IMR-90 (cell line): Measurements from ENCODE around the gene PC. TPM values are rescaled to one million over a fixed set of nuclear protein-coding genes. Genes with fewer than 3 reads are reported as not detected.
A peak's percentile ranks its signal among the peaks of the same experiment; 100 is the strongest.

Source experiments
- ATAC-seq: fragments of 200-7000 bp; cut with Tn5 transposase; 2 replicates; pipeline ENCODE4 v1.9.1; 2020; ENCODE audit warnings: low read depth, mild to moderate bottlenecking, moderate library complexity
- BruUV-seq: library from RNA; stranded (reverse); fragments of 400-500 nt; replicated peaks from 2 replicates; lab custom pipeline; 2021; lab: Mats Ljungman, UMichigan
- CTCF ChIA-PET: fragments of 300-600 bp; formaldehyde crosslinking; extraction: SDS; loops from one replicate; lab custom pipeline; 2021; ENCODE audit warnings: antibody characterized with exemption; lab: Yijun Ruan, JAX
- POLR2A ChIA-PET: fragments of 300-600 bp; sonication (Branson Sonifier 250); formaldehyde crosslinking; loops from one replicate; lab custom pipeline; 2022; ENCODE audit warnings: antibody characterized with exemption; ENCODE audit not compliant: unreplicated experiment; lab: Charles Lee
- DNase-seq: peaks from one replicate; pipeline ENCODE4 v3.0.0; 2013
- H2AFZ ChIP-seq: replicated peaks from 2 replicates; pipeline ENCODE3; 2013; ENCODE audit warnings: low read length, mild to moderate bottlenecking; ENCODE audit not compliant: poor library complexity
- H2AK5ac ChIP-seq: 2 replicates; pipeline ENCODE4 v1.6.1; 2013; ENCODE audit warnings: low read depth, low read length, inconsistent platforms
- H2AK9ac ChIP-seq: replicated peaks from 2 replicates; pipeline ENCODE3; 2013; ENCODE audit warnings: mild to moderate bottlenecking, low read depth, low read length, moderate library complexity; ENCODE audit not compliant: poor library complexity
- H2BK120ac ChIP-seq: 2 replicates; pipeline ENCODE4 v1.6.1; 2013; ENCODE audit warnings: low read depth, low read length, inconsistent platforms
- H2BK15ac ChIP-seq: 3 replicates; pipeline ENCODE4 v1.6.1; 2013; ENCODE audit warnings: low read depth, low read length, inconsistent platforms
- H2BK20ac ChIP-seq: 2 replicates; pipeline ENCODE4 v1.6.1; 2013; ENCODE audit warnings: low read depth, mild to moderate bottlenecking, inconsistent platforms, low read length, moderate library complexity
- H2BK5ac ChIP-seq: 2 replicates; pipeline ENCODE4 v1.6.1; 2013; ENCODE audit warnings: mild to moderate bottlenecking, low read depth, low read length, inconsistent platforms; ENCODE audit not compliant: poor library complexity, severe bottlenecking
- H3K14ac ChIP-seq: replicated peaks from 2 replicates; pipeline ENCODE4 v1.6.1; 2013; ENCODE audit warnings: low read depth, low read length, inconsistent platforms
- H3K18ac ChIP-seq: 2 replicates; pipeline ENCODE4 v1.6.1; 2013; ENCODE audit warnings: low read depth, low read length, control low read depth
- H3K23ac ChIP-seq: 2 replicates; pipeline ENCODE4 v1.6.1; 2013; ENCODE audit warnings: low read depth, low read length, inconsistent platforms
- H3K27ac ChIP-seq: 2 replicates; pipeline ENCODE4 v1.5.1; 2013; ENCODE audit warnings: mild to moderate bottlenecking, control low read depth, low read length; ENCODE audit not compliant: insufficient read depth
- H3K27me3 ChIP-seq: 2 replicates; pipeline ENCODE4 v1.6.1; 2013; ENCODE audit warnings: low read length; ENCODE audit not compliant: control insufficient read depth, insufficient read depth
- H3K36me3 ChIP-seq: 2 replicates; pipeline ENCODE4 v1.6.1; 2013; ENCODE audit warnings: low read length, mixed read lengths; ENCODE audit not compliant: control insufficient read depth, insufficient read depth
- H3K4ac ChIP-seq: 2 replicates; pipeline ENCODE4 v1.6.1; 2013; ENCODE audit warnings: low read depth, low read length, inconsistent platforms
- H3K4me1 ChIP-seq: 2 replicates; pipeline ENCODE4 v1.6.1; 2013; ENCODE audit warnings: low read length, mixed read lengths; ENCODE audit not compliant: control insufficient read depth, insufficient read depth
- H3K4me2 ChIP-seq: 2 replicates; pipeline ENCODE4 v1.6.1; 2013; ENCODE audit warnings: low read depth, mild to moderate bottlenecking, control low read depth, low read length, moderate library complexity
- H3K4me3 ChIP-seq: 2 replicates; pipeline ENCODE4 v1.5.1; 2013; ENCODE audit warnings: low read depth, mild to moderate bottlenecking, control low read depth, low read length, moderate library complexity; ENCODE audit not compliant: insufficient read depth
- H3K56ac ChIP-seq: 2 replicates; pipeline ENCODE4 v1.6.1; 2013; ENCODE audit warnings: low read length, inconsistent platforms; ENCODE audit not compliant: insufficient read depth; ENCODE audit errors: extremely low read depth
- H3K79me1 ChIP-seq, 2 experiments: 2 replicates each; pipeline ENCODE4 v1.6.1; 2013; ENCODE audit warnings: low read length in 2 of 2, inconsistent platforms in 1 of 2, low read depth in 1 of 2
- H3K9ac ChIP-seq: 2 replicates; pipeline ENCODE4 v1.6.1; 2013; ENCODE audit warnings: low read depth, low read length, control low read depth
- H3K9me1 ChIP-seq: 2 replicates; pipeline ENCODE4 v1.6.1; 2013; ENCODE audit warnings: low read length, inconsistent platforms; ENCODE audit not compliant: insufficient read depth
- H3K9me3 ChIP-seq: 2 replicates; pipeline ENCODE4 v1.6.1; 2013; ENCODE audit warnings: low read length; ENCODE audit not compliant: control insufficient read depth, insufficient read depth
- H4K20me1 ChIP-seq: 2 replicates; pipeline ENCODE4 v1.6.1; 2013; ENCODE audit warnings: low read length, inconsistent platforms; ENCODE audit not compliant: insufficient read depth
- H4K5ac ChIP-seq: 2 replicates; pipeline ENCODE4 v1.6.1; 2013; ENCODE audit warnings: mild to moderate bottlenecking, low read depth, low read length, control low read depth
- H4K8ac ChIP-seq, 2 experiments: 2 replicates each; pipeline ENCODE4 v1.6.1; 2013; ENCODE audit warnings: low read depth in 2 of 2, low read length in 2 of 2, control low read depth in 1 of 2, inconsistent platforms in 1 of 2
- H4K91ac ChIP-seq: 2 replicates; pipeline ENCODE4 v1.6.1; 2013; ENCODE audit warnings: low read depth, low read length, inconsistent platforms; ENCODE audit not compliant: insufficient read depth
- RAD21 ChIP-seq: IDR thresholded peaks from 2 replicates; pipeline ENCODE4 v1.6.1; 2012; ENCODE audit warnings: low read length, improper control_type of control experiment
- RFX5 ChIP-seq: IDR thresholded peaks from 2 replicates; pipeline ENCODE4 v1.8.0; 2012; ENCODE audit warnings: low read depth, mild to moderate bottlenecking, low read length, moderate library complexity
- WGBS, 2 experiments: methylation state at CpG; one replicate each; pipeline versions ENCODE4 v1.1.5 to v1.1.7; 2013; ENCODE audit warnings: missing lambda C conversion rate in 2 of 2; ENCODE audit not compliant: insufficient read length in 1 of 2; ENCODE audit errors: extremely low coverage in 2 of 2; 5-methylcytosine and 5-hydroxymethylcytosine counted together
- dilution Hi-C: fragments of 300-500 bp; cut with HindIII; formaldehyde crosslinking; loops from one replicate; pipeline ENCODE4 v1.14.3; 2018; ENCODE audit warnings: low sequenced_read_pairs; ENCODE audit not compliant: unreplicated experiment
- in situ Hi-C: fragments of 300-500 bp; cut with MboI; formaldehyde crosslinking; loops from 3 replicates; pipeline ENCODE4 v1.14.3; 2019; ENCODE audit warnings: low sequenced_read_pairs, inconsistent platforms, mixed read lengths
- intact Hi-C: fragments of 100-400 bp; cut with micrococcal nuclease; formaldehyde crosslinking; loops from 2 replicates; pipeline ENCODE4 v1.10.0; 2022
- polyA plus RNA-seq, 3 experiments: library from polyadenylated mRNA; depleted of rRNA; stranded (reverse); fragments of >200 nt; gene quantifications; 2 replicates each; pipeline ENCODE4 v1.2.3, GENCODE V29; 2012; ENCODE audit warnings: low replicate concordance in 1 of 3
- total RNA-seq: library from RNA; depleted of rRNA; stranded (reverse); fragments of >200 nt; gene quantifications from 2 replicates; pipeline ENCODE4 v1.2.3, GENCODE V29; 2012
- TF ChIP-seq, protein P1 (sequence below): fragments of 150-350 bp; IDR thresholded peaks from 2 replicates; pipeline ENCODE4 v1.6.1; 2017; ENCODE audit warnings: mild to moderate bottlenecking, antibody characterized with exemption, low read length, low read depth

The PC gene
- total and polyA plus RNA-seq, 2 of the 4 experiments (the other 2 are of a cell fraction) = 13.6 to 15.7 TPM

DNA sequence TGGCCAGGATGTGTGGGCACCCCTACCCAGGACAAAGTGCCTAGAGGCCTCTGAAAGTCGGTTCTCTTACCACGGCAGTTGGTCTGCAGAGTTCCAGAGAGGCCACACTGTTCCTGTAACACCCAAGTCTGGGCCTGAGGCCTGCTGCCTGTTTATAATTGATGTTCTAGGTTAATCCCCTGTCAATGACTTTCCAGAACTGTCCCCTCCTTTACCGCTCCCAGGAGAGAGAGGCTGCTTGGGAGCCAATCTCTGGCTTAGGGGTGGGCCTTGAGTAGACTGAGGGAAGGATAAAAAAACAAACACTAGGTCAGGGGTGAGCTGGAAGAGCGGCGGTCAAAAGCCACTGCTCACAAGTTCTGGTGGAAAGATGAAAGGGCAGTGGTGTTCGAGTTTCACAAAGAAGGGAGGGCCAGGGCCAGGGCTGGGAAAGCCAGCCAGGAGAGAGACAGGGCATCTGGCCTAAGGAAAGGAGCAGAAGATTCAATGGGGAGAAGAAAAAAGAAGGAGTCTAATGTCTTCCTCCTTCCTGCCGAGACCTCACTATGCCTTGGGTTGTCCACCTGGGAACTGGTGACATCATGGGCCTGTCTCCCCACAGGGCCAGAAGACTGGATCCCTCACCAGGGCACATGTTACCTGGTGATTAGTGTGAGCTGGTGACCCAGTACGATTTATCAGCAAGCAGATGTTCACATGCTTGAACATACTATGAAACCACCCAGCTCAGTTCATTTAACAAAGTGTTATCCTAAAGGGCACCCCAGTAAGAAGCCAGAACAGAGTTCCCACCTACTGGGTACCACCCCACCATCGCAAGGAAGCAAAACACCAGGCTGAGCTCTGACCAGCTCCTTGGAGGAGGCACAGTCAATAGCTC is 50.2 kb downstream of the PC start:
- Histone ChIP-seq H3K56ac (no peak overlapping the region), H3K9me3 (no peaks in the 10 kb centered on the region), H3K27ac (no peak overlapping the region), H4K5ac (no peak overlapping the region), H3K9ac (no peak overlapping the region), H3K4ac (peak overlapping the region; percentile 35; the same call in 1 of the 2 replicates), H3K23ac (peak overlapping the region; percentile 32; the same call in 1 of the 2 replicates), H2BK5ac (no peak overlapping the region), H4K20me1 (no peaks in the 10 kb centered on the region), H2AK5ac (peak overlapping the region; percentile 8; the same call in 1 of the 2 replicates), H2BK20ac (no peak overlapping the region), H3K14ac (peak overlapping the region; percentile 72), H2AK9ac (peak overlapping the region; percentile 5), H3K4me2 (no peak overlapping the region), H4K91ac (no peak overlapping the region), H2AFZ (no peak overlapping the region), H2BK15ac (no peak overlapping the region; the same call in 1 of the 3 replicates), H3K4me3 (no peak overlapping the region), H3K9me1 (peaks cover 32% of the 10 kb centered on the region), H4K8ac (peak overlapping the region in 1 of 2 experiments; percentile 5; a peak in 1 of 4 replicates), H3K79me1 (peaks cover 0 to 33% of the 10 kb centered on the region in 2 experiments; a peak in 2 of 4 replicates), H3K27me3 (no peaks in the 10 kb centered on the region), H2BK120ac (peak overlapping the region; percentile 46), H3K18ac (no peak overlapping the region), H3K4me1 (peaks cover 23% of the 10 kb centered on the region), H3K36me3 (peaks cover 2% of the 10 kb centered on the region; the same call in 1 of the 2 replicates)
- DNase-seq = no peak
- TF ChIP-seq, protein P1, sequence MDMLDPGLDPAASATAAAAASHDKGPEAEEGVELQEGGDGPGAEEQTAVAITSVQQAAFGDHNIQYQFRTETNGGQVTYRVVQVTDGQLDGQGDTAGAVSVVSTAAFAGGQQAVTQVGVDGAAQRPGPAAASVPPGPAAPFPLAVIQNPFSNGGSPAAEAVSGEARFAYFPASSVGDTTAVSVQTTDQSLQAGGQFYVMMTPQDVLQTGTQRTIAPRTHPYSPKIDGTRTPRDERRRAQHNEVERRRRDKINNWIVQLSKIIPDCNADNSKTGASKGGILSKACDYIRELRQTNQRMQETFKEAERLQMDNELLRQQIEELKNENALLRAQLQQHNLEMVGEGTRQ = no peak
- TF ChIP-seq RFX5 = peak; percentile 35; the same call in 1 of the 2 replicates
- no peak for TF ChIP-seq RAD21
- no peak; the same call in none of the 2 replicates for ATAC-seq
- ChIA-PET POLR2A (no interaction called here), CTCF (interaction anchor here (0.6 to 0.9 kb wide), 2 partner anchors 19 to 113 kb away, joined by 3 read pairs; no protein-coding TSS in a partner anchor)
- dilution Hi-C loops = no loop called here
- in situ Hi-C loops = no loop called here
- BruUV-seq = no TSS peak
- 80% methylated on average over 3 of the region's 9 CpGs; no CpG with 5 or more reads in 1 of the 2 experiments for WGBS, 2 experiments
- intact Hi-C loops = no loop called here
